ENCODE results near the gene GAS7. TPM values are rescaled to one million over a fixed set of nuclear protein-coding genes. Genes with fewer than 3 reads are reported as not detected.
A peak's percentile ranks its signal among the peaks of the same experiment; 100 is the strongest.

The GAS7 gene
- total RNA-seq, 1 experiment from 2014 or later, result 6.0 TPM

DNA sequence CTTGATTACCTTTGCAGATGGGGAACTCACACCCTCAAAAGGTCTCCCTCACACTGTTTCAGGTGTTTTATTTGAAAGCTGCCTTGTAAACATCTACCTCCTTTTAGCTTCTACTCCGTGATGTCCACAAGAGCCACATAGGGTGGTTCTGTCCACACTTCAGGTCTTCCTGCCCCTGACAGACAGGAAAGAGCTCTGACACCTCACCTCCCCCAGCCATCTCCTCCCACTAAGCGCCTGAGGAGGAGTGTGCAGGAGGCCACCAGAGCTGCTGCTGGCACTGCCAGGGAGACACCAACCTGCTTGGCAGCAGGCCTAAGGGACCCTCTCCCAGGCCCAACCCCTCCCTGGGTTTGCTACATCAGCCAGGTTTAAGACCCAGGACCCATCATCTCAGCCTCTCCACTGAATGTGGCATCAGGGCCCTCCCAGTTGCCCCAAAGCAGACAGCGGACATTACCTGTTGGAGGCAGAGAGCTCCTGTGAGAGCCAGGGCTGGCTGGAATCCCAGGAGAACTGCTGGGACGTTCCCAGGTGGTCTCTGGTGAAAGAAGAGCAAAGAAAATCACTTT is 217.0 kb downstream of the GAS7 start:
- no peak overlapping the region for H2BK15ac ChIP-seq (ENCODE audit: low read depth, low read length)
- no peak overlapping the region for H3K27ac ChIP-seq (ENCODE audit: insufficient read length, low read depth, low read length)
- no peak overlapping the region for H3T11ph ChIP-seq (ENCODE audit: low read length)
- no peaks in the 10 kb centered on the region for H3K27me3 Mint-ChIP-seq (ENCODE audit: low read depth)
- H3K56ac ChIP-seq (ENCODE audit: insufficient read length, low read depth, low read length), result no peak overlapping the region
- no peaks in the 10 kb centered on the region for H4K20me1 ChIP-seq (ENCODE audit: control insufficient read depth, insufficient read depth, insufficient read length)
- H3K14ac ChIP-seq (ENCODE audit: insufficient read depth, low read length), result no peak overlapping the region
- H2AK5ac ChIP-seq (ENCODE audit: insufficient read length, low read length), result no peak overlapping the region
- no peaks in the 10 kb centered on the region for H3K27me3 ChIP-seq (ENCODE audit: insufficient read depth, low read length)
- H2BK5ac ChIP-seq (ENCODE audit: insufficient read length, low read length), result no peak overlapping the region
- no peak overlapping the region for H3K27ac Mint-ChIP-seq
- no peak overlapping the region for H4K5ac ChIP-seq (ENCODE audit: insufficient read length, low read depth, low read length)
- H3K36me3 Mint-ChIP-seq (ENCODE audit: insufficient read depth in 1 of 3, low read depth in 3 of 3), result no peaks in the 10 kb centered on the region
- WGBS (ENCODE audit: extremely low coverage, insufficient read length, low lambda C conversion rate), result no CpG with 5 or more reads among the region's 4 CpGs
- H2BK120ac ChIP-seq (ENCODE audit: low read depth, low read length, poor library complexity, severe bottlenecking), result no peak overlapping the region
- no peak overlapping the region for H2BK12ac ChIP-seq (ENCODE audit: insufficient read length, low read depth, low read length)
- no peak overlapping the region for H3K9ac ChIP-seq (ENCODE audit: extremely low read depth, insufficient read length, low read length)
- no peak overlapping the region for H2BK20ac ChIP-seq (ENCODE audit: low read depth, low read length, poor library complexity, severe bottlenecking)
- no peak overlapping the region for H4K8ac ChIP-seq (replicated peaks; ENCODE audit: insufficient read length, low read depth, low read length)
- H3K79me2 ChIP-seq (ENCODE audit: insufficient read depth, low read length), result no peaks in the 10 kb centered on the region
- no peaks in the 10 kb centered on the region for H3K9me3 ChIP-seq (ENCODE audit: control insufficient read depth, low read depth, low read length)
- TF ChIP-seq, protein P1, sequence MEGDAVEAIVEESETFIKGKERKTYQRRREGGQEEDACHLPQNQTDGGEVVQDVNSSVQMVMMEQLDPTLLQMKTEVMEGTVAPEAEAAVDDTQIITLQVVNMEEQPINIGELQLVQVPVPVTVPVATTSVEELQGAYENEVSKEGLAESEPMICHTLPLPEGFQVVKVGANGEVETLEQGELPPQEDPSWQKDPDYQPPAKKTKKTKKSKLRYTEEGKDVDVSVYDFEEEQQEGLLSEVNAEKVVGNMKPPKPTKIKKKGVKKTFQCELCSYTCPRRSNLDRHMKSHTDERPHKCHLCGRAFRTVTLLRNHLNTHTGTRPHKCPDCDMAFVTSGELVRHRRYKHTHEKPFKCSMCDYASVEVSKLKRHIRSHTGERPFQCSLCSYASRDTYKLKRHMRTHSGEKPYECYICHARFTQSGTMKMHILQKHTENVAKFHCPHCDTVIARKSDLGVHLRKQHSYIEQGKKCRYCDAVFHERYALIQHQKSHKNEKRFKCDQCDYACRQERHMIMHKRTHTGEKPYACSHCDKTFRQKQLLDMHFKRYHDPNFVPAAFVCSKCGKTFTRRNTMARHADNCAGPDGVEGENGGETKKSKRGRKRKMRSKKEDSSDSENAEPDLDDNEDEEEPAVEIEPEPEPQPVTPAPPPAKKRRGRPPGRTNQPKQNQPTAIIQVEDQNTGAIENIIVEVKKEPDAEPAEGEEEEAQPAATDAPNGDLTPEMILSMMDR (conservative IDR thresholded peaks at IDR 0.05), result no peak
- no peak overlapping the region for H3K4me3 Mint-ChIP-seq
- H2AFZ ChIP-seq (ENCODE audit: low read length), result no peak overlapping the region
- no peak for DNase-seq
- no peak overlapping the region for H3K18ac ChIP-seq (ENCODE audit: insufficient read length, low read depth, low read length)
- no peaks in the 10 kb centered on the region for H3K79me1 ChIP-seq (ENCODE audit: insufficient read depth, low read depth, low read length, poor library complexity, severe bottlenecking)
- H3K23ac ChIP-seq (ENCODE audit: insufficient read length, low read depth, low read length), result no peak overlapping the region
- peak overlapping the region; percentile 82 for H4K91ac ChIP-seq (ENCODE audit: insufficient read length, low read depth, low read length)
- H3K4me1 Mint-ChIP-seq, result peaks cover 9 to 11% of the 10 kb centered on the region in 2 experiments
- H3K4me2 ChIP-seq (ENCODE audit: insufficient read depth, insufficient read length, low read length), result no peak overlapping the region
- no peaks in the 10 kb centered on the region for H3K9me3 Mint-ChIP-seq
- no peaks in the 10 kb centered on the region for H3K4me1 ChIP-seq (ENCODE audit: insufficient read depth, low read length)
- no peaks in the 10 kb centered on the region for H3K23me2 ChIP-seq (ENCODE audit: insufficient read length, low read depth, low read length, poor library complexity, severe bottlenecking)
- H3K4ac ChIP-seq (ENCODE audit: low read depth, low read length), result no peak overlapping the region
